Measurements from ENCODE around the gene AGAP1.

GRCh38 chr2:235507928-235508327 is 14.1 kb downstream of the AGAP1 start:
- TF ChIP-seq CTCF (IDR thresholded peaks at IDR 0.05; ENCODE audit: low read depth, low read length, missing input control) (no peak), GABPA (IDR thresholded peaks at IDR 0.05 in 1 of 2, conservative IDR thresholded peaks at IDR 0.05 in 1 of 2) (no peak), HNF4G (IDR thresholded peaks at IDR 0.05) (no peak), MAX (IDR thresholded peaks at IDR 0.05) (no peak)

Measured in liver (tissue), 3 donors.